ENCODE data around the gene SETDB2. TPM values are rescaled to one million over a fixed set of nuclear protein-coding genes. Genes with fewer than 3 reads are reported as not detected.
A peak's percentile ranks its signal among the peaks of the same experiment; 100 is the strongest.

SETDB2 gene
- total RNA-seq, 2 experiments from 2014 or later = 14.2 to 15.1 TPM

DNA sequence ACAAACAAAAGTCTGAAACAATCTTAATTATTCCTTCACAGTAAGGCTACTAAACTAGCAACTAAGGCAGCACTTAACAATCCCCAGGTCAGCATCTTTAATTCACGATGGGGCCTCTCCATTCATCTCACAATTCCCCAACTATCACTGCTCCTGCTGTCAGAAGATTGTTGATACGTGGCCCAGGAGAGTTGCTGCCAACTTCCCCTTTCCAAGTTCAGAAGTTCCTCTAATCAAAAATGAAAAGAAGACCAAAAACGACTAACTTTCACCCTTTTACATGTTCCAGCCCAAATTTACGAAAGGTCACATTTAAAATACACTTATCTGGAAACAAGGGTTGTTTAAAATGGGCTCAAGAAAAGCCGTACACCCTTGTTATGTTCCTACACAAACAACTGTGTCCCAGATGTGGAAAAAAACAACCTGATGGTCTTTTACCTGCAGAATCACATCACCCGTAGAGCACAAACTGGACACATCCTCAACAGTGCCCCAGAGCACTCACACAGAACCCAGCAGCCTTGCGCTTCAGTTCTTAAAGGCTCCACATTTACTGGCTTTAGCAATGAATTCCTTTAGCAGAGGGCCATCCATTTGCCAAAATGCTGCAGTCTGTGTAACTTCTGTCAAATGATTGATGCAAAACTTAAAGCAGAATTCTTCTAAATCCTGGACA lies 89.7 kb downstream of the SETDB2 start:
- DNase-seq (no peak), ATAC-seq (no peak)
- Mint-ChIP-seq H3K36me3 (ENCODE audit: low read depth) (peaks cover 21% of the 10 kb centered on the region), H3K4me1 (peaks cover 9% of the 10 kb centered on the region), H3K4me3 (no peak overlapping the region), H3K27me3 (no peaks in the 10 kb centered on the region), H3K9me3 (ENCODE audit: low read depth) (no peaks in the 10 kb centered on the region), H3K27ac (no peak overlapping the region)
- ChIA-PET CTCF (no interaction called here), POLR2A (no interaction called here)
- intact Hi-C loops (cut with DNase I, micrococcal nuclease) = no loop called here

DNA sequence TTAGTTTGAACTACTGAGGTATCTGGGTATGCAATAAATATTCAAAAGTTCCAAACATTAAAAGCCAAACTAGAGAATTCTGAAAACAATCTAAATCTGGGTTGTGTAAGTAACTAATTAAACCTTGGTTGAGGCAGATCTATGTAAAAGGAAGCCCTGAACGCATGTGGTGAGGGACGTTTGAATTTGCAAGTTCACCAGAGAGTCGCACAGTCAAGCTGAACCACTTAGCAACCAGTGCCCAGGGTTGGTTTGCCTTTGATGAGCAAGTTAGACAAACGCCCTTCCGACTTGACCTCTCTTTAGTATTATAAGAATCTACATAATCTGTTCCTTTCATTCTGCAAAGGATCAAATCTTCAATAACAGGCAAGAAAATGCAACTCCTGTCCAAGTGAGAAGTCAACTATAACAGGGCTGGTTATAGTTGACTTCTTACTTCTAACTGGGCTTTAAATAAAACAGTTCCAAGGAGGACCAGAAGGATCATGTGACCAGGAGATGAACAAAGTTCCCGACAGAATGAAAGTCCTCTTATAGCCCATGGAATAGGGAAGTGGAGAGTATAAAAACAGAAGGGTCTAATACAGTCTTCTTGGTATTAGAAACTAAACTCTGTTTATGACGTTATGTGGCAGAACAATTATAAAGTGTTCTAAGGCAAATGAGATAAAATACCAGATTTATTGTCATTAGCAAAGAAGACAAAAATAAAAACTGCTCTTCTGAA lies 92.2 kb downstream of the SETDB2 start:
- ChIA-PET POLR2A (no interaction called here), CTCF (interaction anchor here (0.9 kb wide), 1 partner anchor 14 kb away, joined by 3 read pairs; no protein-coding TSS in a partner anchor)
- Mint-ChIP-seq H3K4me3 (no peak overlapping the region), H3K9me3 (ENCODE audit: low read depth) (no peaks in the 10 kb centered on the region), H3K27ac (no peak overlapping the region), H3K4me1 (peaks cover 28% of the 10 kb centered on the region), H3K36me3 (ENCODE audit: low read depth) (peaks cover 26% of the 10 kb centered on the region), H3K27me3 (no peaks in the 10 kb centered on the region)
- DNase-seq (no peak), ATAC-seq (no peak)
- intact Hi-C loops (cut with DNase I, micrococcal nuclease) = no loop called here

DNA sequence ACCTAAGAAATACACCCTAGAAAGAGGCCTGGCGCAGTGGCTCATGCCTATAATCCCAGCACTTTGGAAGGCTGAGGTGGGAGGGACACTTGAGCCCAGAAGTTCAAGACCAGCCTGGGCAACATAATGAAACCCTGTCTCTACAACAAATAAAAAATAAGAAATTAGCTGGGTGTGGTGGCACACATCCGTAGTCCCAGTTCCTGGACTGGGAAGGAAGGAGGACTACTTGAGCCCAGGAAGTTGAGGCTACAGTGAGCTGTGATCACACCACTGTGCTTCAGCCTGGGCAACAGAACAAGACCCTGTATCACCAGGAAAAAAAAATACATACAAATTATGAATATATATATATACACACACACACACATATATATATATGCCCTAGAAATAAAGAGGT lies 94.3 kb downstream of the SETDB2 start:
- ATAC-seq (no peak), DNase-seq (no peak)
- Mint-ChIP-seq H3K9me3 (ENCODE audit: low read depth) (no peaks in the 10 kb centered on the region), H3K4me1 (peaks cover 21% of the 10 kb centered on the region), H3K36me3 (ENCODE audit: low read depth) (peaks cover 27% of the 10 kb centered on the region), H3K27ac (no peak overlapping the region), H3K4me3 (no peak overlapping the region), H3K27me3 (no peaks in the 10 kb centered on the region)
- ChIA-PET CTCF (no interaction called here), POLR2A (interaction anchor here (0.7 kb wide), 1 partner anchor 10 kb away, joined by 3 read pairs; no protein-coding TSS in a partner anchor)
- intact Hi-C loops (cut with DNase I, micrococcal nuclease) = no loop called here

DNA sequence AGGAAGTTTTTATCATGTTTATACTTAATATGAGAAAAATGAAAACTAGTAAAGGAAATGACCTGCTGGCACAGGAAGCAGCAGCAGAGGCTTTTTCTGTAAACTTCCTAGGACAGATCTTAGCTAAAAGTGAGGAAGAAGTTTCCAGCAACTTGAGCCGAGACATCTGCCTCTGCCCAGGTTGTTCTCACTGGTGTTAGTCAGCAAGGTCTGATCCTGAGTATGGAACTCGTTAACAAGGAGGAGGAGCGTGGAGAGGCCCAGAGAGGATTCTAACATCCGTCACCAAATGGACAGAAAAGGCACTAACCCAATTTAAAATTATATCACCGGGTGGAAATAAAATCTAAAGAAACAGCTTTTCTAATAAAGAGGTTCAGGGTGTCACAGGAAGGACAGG lies 95.2 kb downstream of the SETDB2 start:
- H3K27me3 Mint-ChIP-seq = no peaks in the 10 kb centered on the region
- CTCF ChIA-PET = interaction anchor here (0.6 to 1.1 kb wide), 3 partner anchors 24 to 166 kb away, joined by 3 to 4 read pairs (median 3); no protein-coding TSS in a partner anchor
- POLR2A ChIA-PET = no interaction called here
- ATAC-seq (no peak), DNase-seq (no peak)
- no peaks in the 10 kb centered on the region for H3K9me3 Mint-ChIP-seq (ENCODE audit: low read depth)
- intact Hi-C loops (cut with DNase I, micrococcal nuclease) = no loop called here
- peaks cover 25% of the 10 kb centered on the region for H3K36me3 Mint-ChIP-seq (ENCODE audit: low read depth)
- peak overlapping the region; percentile 37 for H3K27ac Mint-ChIP-seq
- H3K4me1 Mint-ChIP-seq = peaks cover 21% of the 10 kb centered on the region
- no peak overlapping the region for H3K4me3 Mint-ChIP-seq

DNA sequence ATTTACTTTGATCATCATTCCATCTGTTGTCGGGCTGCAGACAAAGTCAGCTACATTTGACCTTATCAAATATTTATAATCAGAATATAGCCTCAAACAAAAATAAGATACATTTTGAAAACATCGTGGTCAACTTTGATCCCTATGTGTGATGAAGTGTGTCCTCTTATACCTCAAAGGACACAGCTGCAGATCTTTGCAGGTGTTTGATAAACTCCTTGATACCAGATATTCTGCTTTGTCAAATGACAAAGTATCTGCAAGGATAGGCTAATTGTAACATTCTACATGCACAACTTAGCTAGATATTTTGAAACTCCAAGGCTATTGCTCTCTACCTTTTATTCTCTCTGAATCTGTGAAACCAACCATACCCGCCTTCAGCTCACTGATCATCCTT lies 95.7 kb downstream of the SETDB2 start:
- no peaks in the 10 kb centered on the region for H3K9me3 Mint-ChIP-seq (ENCODE audit: low read depth)
- intact Hi-C loops (cut with DNase I, micrococcal nuclease) = loop anchor here in 1 of 2 experiments (2.0 kb wide), 1 partner anchor 41 kb away; no protein-coding TSS in a partner anchor
- peaks cover 21% of the 10 kb centered on the region for H3K4me1 Mint-ChIP-seq
- H3K36me3 Mint-ChIP-seq (ENCODE audit: low read depth) = peaks cover 29% of the 10 kb centered on the region
- peak overlapping the region; percentile 91 for H3K27ac Mint-ChIP-seq
- no peak for ATAC-seq
- ChIA-PET CTCF (interaction anchor here (0.7 to 1.1 kb wide), 2 partner anchors 23 to 67 kb away, joined by 3 to 4 read pairs; no protein-coding TSS in a partner anchor), POLR2A (no interaction called here)
- no peak overlapping the region for H3K4me3 Mint-ChIP-seq
- no peaks in the 10 kb centered on the region for H3K27me3 Mint-ChIP-seq
- no peak for DNase-seq

DNA sequence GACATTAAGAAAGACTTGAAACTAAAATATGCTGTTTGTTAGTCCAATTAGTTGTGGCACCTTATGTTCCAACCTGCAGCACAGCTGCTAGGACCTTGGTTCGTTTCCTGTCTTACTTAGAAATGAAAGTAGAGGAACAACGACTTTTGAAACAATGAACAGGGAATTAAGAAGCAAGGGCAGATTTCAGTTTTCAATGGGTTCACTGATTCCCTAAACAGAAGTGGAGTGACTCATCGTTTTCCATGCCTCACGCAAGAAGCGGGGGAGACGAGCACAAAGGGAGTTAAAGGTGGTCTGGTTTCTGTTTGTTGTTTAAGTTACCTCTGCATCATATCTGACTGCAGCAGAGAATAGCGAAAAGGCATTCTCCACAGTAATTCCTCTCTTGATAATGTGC lies 96.5 kb downstream of the SETDB2 start:
- Mint-ChIP-seq H3K9me3 (ENCODE audit: low read depth) (no peaks in the 10 kb centered on the region), H3K4me1 (peaks cover 21% of the 10 kb centered on the region), H3K36me3 (ENCODE audit: low read depth) (peaks cover 30% of the 10 kb centered on the region), H3K4me3 (peak overlapping the region; percentile 58), H3K27ac (peak overlapping the region; percentile 91), H3K27me3 (no peaks in the 10 kb centered on the region)
- intact Hi-C loops (cut with DNase I, micrococcal nuclease) = loop anchor here in 1 of 2 experiments (2.0 kb wide), 1 partner anchor 42 kb away; no protein-coding TSS in a partner anchor
- DNase-seq (no peak), ATAC-seq (peak; percentile 44)
- CTCF ChIA-PET = interaction anchor here (0.6 kb wide), 1 partner anchor 29 kb away, joined by 3 read pairs; no protein-coding TSS in a partner anchor
- POLR2A ChIA-PET = interaction anchor here (0.5 kb wide), 1 partner anchor 85 kb away, joined by 3 read pairs; no protein-coding TSS in a partner anchor

DNA sequence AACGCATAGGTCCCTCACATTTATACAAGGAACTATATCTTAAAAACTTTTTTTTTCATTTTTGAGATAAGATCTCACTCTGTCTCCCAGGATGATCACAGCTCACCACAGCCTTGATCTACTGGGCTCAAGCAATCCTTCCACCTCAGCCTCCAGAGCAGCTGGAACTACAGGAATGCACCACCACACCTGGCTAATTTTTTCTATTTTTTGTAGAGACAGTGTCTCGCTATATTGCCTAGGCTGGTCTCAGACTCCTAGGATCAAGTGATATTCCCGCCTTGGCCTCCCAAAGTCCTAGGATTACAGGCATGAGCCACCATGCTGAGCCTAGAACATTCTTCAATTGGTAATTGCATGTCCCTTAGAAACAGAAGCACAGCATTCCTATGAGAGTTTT lies 99.6 kb downstream of the SETDB2 start:
- Mint-ChIP-seq H3K4me3 (no peak overlapping the region), H3K27me3 (no peaks in the 10 kb centered on the region), H3K27ac (no peak overlapping the region), H3K36me3 (ENCODE audit: low read depth) (peaks cover 34% of the 10 kb centered on the region), H3K4me1 (peaks cover 21% of the 10 kb centered on the region), H3K9me3 (ENCODE audit: low read depth) (no peaks in the 10 kb centered on the region)
- intact Hi-C loops (cut with DNase I, micrococcal nuclease) = no loop called here
- ChIA-PET POLR2A (no interaction called here), CTCF (interaction anchor here (0.7 kb wide), 1 partner anchor 50 kb away, joined by 3 read pairs; no protein-coding TSS in a partner anchor)
- no peak for ATAC-seq
- no peak for DNase-seq

Other genes with a start within 250 kb of the SETDB2 start
- gene MLNR, start 223.9 kb upstream of the SETDB2 start, total RNA-seq = not detected
- gene CDADC1, start 196.3 kb upstream of the SETDB2 start, total RNA-seq = 1 to 10 TPM; 8.5 to 9.7 TPM
- 1 to 10 TPM; 4.8 to 5.7 TPM for gene CAB39L, start 210 bp upstream of the SETDB2 start, total RNA-seq
- 100 to 1,000 TPM in 1 of 2 experiments, 10 to 100 TPM in 1; 84.0 to 106 TPM for gene PHF11, start 51.7 kb downstream of the SETDB2 start, total RNA-seq
- 10 to 100 TPM in 1 of 2 experiments, 1 to 10 TPM in 1; 9.8 to 14.9 TPM for gene RCBTB1, start 141.3 kb downstream of the SETDB2 start, total RNA-seq
- gene ARL11, start 184.2 kb downstream of the SETDB2 start, total RNA-seq = under 1 TPM; 0.72 to 0.85 TPM
- gene EBPL, start 247.2 kb downstream of the SETDB2 start, total RNA-seq = 10 to 100 TPM; 40.7 to 55.8 TPM